Fibroblast of skin of abdomen (primary cell): ENCODE measurements around the gene MPP3. TPM values are rescaled to one million over a fixed set of nuclear protein-coding genes. Genes with fewer than 3 reads are reported as not detected.
"Not testable (repeated sequence)": the region's sequence is repeated elsewhere in the genome, so short reads cannot be mapped to it uniquely, and the experiment has no call there.

Experiments
- DNase-seq: peaks from one replicate; pipeline ENCODE4 v3.0.0-alpha.2; 2013
- polyA plus RNA-seq, 2 experiments: library from polyadenylated mRNA; unstranded; fragments of 120-200 nt; gene quantifications; one replicate each; pipeline ENCODE4 v1.2.1, GENCODE V29; 2013; ENCODE audit not compliant: insufficient read length in 2 of 2

MPP3 gene
- polyA plus RNA-seq (2013, experiment 1 of 2; ENCODE audit: insufficient read length), result 5.5 TPM
- polyA plus RNA-seq (2013, experiment 2 of 2; ENCODE audit: insufficient read length), result 6.5 TPM

GRCh38 chr17:43832976-43833829 lies at the start of gene MPP3:
MPP3 (minus strand) TSS chr17:43833146; CDS start chr17:43831906, 1,240 bp downstream.
- peak; percentile 76 for DNase-seq

GRCh38 chr17:43881758-43882505 lies 49.0 kb upstream of the MPP3 start:
- no peak for DNase-seq

- DNase-seq, result no peak
Observed at GRCh38 chr17:43881181-43881580, 48.2 kb upstream of the MPP3 start.

GRCh38 chr17:43880420-43880991 lies 47.6 kb upstream of the MPP3 start:
- DNase-seq, result no peak

GRCh38 chr17:43879723-43880419 lies 46.9 kb upstream of the MPP3 start:
- DNase-seq, result no peak

- peak; percentile 90 for DNase-seq
Observed at GRCh38 chr17:43878260-43879175, 45.6 kb upstream of the MPP3 start.

GRCh38 chr17:43877451-43878155 lies 44.7 kb upstream of the MPP3 start:
- no peak for DNase-seq

- DNase-seq, result no peak
Observed at GRCh38 chr17:43877031-43877430, 44.1 kb upstream of the MPP3 start.

GRCh38 chr17:43875476-43876147 lies 42.7 kb upstream of the MPP3 start:
- DNase-seq, result no peak

GRCh38 chr17:43874293-43874692 lies 41.3 kb upstream of the MPP3 start:
- DNase-seq, result no peak

GRCh38 chr17:43873815-43874214 lies 40.9 kb upstream of the MPP3 start:
- DNase-seq, result no peak

GRCh38 chr17:43873091-43873490 lies 40.1 kb upstream of the MPP3 start:
- DNase-seq, result no peak

- DNase-seq, result no peak
Observed at GRCh38 chr17:43871946-43872690, 39.2 kb upstream of the MPP3 start.

- not testable (repeated sequence) for DNase-seq
Observed at GRCh38 chr17:43869031-43869430, 36.1 kb upstream of the MPP3 start.

- no peak for DNase-seq
Observed at GRCh38 chr17:43868226-43868994, 35.5 kb upstream of the MPP3 start.

GRCh38 chr17:43864161-43864984 lies 31.4 kb upstream of the MPP3 start:
- DNase-seq, result no peak

- DNase-seq, result no peak
Observed at GRCh38 chr17:43861960-43862359, 29.0 kb upstream of the MPP3 start.
